ENCODE measurements around the gene RNF186. TPM values are rescaled to one million over a fixed set of nuclear protein-coding genes. Genes with fewer than 3 reads are reported as not detected.

Gene RNF186
- total RNA-seq, 1 donor from 2014 or later, result not detected

DNA sequence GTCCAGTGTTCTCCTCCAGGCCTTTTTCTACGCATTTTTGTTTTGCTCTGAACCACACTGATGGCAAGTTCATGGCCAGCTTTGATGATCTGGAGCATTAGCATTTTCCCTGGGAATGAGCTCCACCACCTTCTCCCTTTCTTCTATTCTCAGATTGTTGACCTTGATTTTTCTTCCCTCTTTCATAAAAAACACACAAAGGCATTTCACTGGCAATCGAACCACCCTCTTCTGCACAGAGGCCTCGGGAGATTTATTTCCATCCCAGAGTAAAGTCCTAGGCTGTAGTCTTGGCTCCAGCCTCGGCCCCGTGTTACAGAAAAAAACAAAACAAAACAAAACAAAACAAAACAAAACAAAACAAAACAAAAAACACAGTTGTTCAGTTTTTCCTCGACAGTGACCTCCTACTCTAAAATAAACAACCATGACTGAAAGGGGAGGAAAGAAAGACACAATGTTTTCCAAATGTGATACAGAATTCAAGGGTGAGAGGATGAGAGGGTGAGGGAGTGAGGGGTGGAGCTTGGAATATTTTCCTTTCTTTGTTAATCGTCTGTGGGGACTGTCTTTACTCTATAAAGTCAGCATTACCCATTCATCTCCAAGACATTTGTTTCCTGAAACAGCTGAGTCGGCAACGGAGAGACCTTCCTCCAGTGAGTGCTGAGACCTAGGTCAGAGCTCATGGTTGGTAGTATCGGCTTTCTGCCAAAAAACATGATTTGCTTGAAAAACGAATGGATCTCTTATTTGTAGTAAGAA, 29.8 kb upstream of the RNF186 start:
- no peak overlapping the region for H3K27ac Mint-ChIP-seq (ENCODE audit: unreplicated experiment)
- no peaks in the 10 kb centered on the region for H3K27me3 Mint-ChIP-seq (ENCODE audit: unreplicated experiment)
- no peaks in the 10 kb centered on the region for H3K36me3 Mint-ChIP-seq (ENCODE audit: low read depth, unreplicated experiment)
- TF ChIP-seq, protein P1, sequence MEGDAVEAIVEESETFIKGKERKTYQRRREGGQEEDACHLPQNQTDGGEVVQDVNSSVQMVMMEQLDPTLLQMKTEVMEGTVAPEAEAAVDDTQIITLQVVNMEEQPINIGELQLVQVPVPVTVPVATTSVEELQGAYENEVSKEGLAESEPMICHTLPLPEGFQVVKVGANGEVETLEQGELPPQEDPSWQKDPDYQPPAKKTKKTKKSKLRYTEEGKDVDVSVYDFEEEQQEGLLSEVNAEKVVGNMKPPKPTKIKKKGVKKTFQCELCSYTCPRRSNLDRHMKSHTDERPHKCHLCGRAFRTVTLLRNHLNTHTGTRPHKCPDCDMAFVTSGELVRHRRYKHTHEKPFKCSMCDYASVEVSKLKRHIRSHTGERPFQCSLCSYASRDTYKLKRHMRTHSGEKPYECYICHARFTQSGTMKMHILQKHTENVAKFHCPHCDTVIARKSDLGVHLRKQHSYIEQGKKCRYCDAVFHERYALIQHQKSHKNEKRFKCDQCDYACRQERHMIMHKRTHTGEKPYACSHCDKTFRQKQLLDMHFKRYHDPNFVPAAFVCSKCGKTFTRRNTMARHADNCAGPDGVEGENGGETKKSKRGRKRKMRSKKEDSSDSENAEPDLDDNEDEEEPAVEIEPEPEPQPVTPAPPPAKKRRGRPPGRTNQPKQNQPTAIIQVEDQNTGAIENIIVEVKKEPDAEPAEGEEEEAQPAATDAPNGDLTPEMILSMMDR (IDR thresholded peaks at IDR 0.05; ENCODE audit: unreplicated experiment), result no peak
- H3K4me3 Mint-ChIP-seq (ENCODE audit: unreplicated experiment), result no peak overlapping the region
- peaks cover 7% of the 10 kb centered on the region for H3K4me1 Mint-ChIP-seq (ENCODE audit: unreplicated experiment)
- no peaks in the 10 kb centered on the region for H3K9me3 Mint-ChIP-seq (ENCODE audit: unreplicated experiment)
- DNase-seq (ENCODE audit: low spot score), result no peak

DNA sequence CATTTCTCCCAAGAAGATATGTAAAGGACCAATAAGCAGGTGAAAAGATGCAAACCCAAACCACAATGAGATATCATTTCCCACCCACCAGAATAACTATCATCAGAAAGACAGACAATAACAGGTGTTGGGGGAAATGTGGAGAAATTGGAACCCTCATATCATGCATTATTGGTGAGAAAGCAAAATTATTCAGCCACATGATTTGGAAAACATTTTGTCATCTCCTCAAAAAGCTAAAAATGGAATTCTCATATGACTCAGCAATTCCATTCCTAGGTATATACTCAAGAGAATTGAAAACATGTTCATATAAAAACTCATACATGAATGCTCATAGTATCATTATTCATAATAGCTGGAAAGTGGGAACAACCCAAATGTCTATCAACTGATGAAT, 25.1 kb upstream of the RNF186 start:
- Mint-ChIP-seq H3K9me3 (ENCODE audit: unreplicated experiment) (no peaks in the 10 kb centered on the region), H3K27me3 (ENCODE audit: unreplicated experiment) (no peaks in the 10 kb centered on the region), H3K4me1 (ENCODE audit: unreplicated experiment) (peaks cover 6% of the 10 kb centered on the region), H3K4me3 (ENCODE audit: unreplicated experiment) (no peak overlapping the region), H3K27ac (ENCODE audit: unreplicated experiment) (no peak overlapping the region), H3K36me3 (ENCODE audit: low read depth, unreplicated experiment) (no peaks in the 10 kb centered on the region)
- TF ChIP-seq, protein P1 (IDR thresholded peaks at IDR 0.05; ENCODE audit: unreplicated experiment), result no peak
- DNase-seq (ENCODE audit: low spot score), result no peak

DNA sequence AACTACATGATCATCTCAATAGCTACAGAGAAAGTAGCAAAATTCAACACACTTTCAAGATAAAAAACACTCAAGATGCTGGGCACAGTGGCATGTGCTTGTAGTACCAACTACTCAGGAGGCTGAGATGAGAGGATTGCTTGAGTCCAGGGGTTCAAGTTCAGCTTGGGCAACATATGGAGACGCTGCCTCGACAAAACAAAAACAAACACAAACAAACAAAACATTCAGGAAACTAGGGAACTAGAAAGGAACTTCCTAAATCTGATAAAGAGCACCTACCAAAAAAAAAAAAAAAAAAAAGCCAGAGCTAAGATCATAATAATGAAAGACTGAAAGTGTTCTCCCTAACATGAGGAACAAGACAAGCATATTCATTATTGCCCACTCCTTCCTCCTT, 22.8 kb upstream of the RNF186 start:
- no peaks in the 10 kb centered on the region for H3K4me1 Mint-ChIP-seq (ENCODE audit: unreplicated experiment)
- DNase-seq (ENCODE audit: low spot score), result no peak
- no peak overlapping the region for H3K27ac Mint-ChIP-seq (ENCODE audit: unreplicated experiment)
- H3K27me3 Mint-ChIP-seq (ENCODE audit: unreplicated experiment), result peaks cover 2% of the 10 kb centered on the region
- H3K9me3 Mint-ChIP-seq (ENCODE audit: unreplicated experiment), result no peaks in the 10 kb centered on the region
- no peak overlapping the region for H3K4me3 Mint-ChIP-seq (ENCODE audit: unreplicated experiment)
- TF ChIP-seq, protein P1 (IDR thresholded peaks at IDR 0.05; ENCODE audit: unreplicated experiment), result no peak
- no peaks in the 10 kb centered on the region for H3K36me3 Mint-ChIP-seq (ENCODE audit: low read depth, unreplicated experiment)

DNA sequence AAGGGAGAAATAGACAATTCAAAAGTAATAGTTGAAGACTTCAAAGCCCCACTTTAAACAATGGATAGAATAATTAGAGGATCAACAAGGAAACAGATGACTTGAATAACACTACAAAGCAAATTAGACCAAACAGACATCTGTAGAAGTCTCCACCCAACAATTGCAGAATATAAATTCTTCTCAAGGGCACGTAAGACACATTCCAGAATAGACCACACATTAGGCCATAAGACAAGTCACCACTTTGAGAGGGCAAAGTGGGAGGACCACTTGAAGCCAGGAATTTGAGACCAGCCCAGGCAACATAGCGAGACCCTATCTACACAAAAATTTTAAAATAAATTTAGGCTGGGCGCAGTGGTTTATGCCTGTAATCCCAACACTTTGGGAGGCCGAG, 20.5 kb upstream of the RNF186 start:
- TF ChIP-seq, protein P1 (IDR thresholded peaks at IDR 0.05; ENCODE audit: unreplicated experiment), result no peak
- H3K4me1 Mint-ChIP-seq (ENCODE audit: unreplicated experiment), result no peaks in the 10 kb centered on the region

DNA sequence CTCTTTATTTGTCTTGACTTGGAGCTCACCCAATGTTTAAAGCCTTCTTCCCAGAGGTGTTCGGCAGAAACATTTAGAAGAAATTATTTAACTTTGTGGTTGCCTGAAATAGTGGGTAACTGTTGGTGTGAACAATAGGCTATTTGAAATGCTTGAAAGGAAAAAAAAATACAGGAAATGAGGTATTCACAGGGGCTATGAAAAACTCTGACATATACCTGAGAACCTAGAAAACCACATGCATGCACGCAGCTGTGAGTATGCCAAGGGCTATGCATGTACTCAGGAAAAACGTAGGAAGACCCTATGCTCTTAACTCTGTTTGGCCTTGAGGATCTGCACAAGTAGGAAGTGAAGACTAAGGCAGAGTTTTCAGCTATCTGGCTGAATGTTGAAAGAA, 16.4 kb upstream of the RNF186 start:
- DNase-seq (ENCODE audit: low spot score), result no peak
- TF ChIP-seq, protein P1 (IDR thresholded peaks at IDR 0.05; ENCODE audit: unreplicated experiment), result no peak
- Mint-ChIP-seq H3K27me3 (ENCODE audit: unreplicated experiment) (peaks cover 2% of the 10 kb centered on the region), H3K9me3 (ENCODE audit: unreplicated experiment) (no peaks in the 10 kb centered on the region), H3K27ac (ENCODE audit: unreplicated experiment) (no peak overlapping the region), H3K4me1 (ENCODE audit: unreplicated experiment) (no peaks in the 10 kb centered on the region), H3K36me3 (ENCODE audit: low read depth, unreplicated experiment) (no peaks in the 10 kb centered on the region), H3K4me3 (ENCODE audit: unreplicated experiment) (no peak overlapping the region)

More for the DNA sequence above, 20.5 kb upstream of the RNF186 start:
- Mint-ChIP-seq H3K36me3 (ENCODE audit: low read depth, unreplicated experiment) (no peaks in the 10 kb centered on the region), H3K27me3 (ENCODE audit: unreplicated experiment) (peaks cover 2% of the 10 kb centered on the region), H3K9me3 (ENCODE audit: unreplicated experiment) (no peaks in the 10 kb centered on the region), H3K4me3 (ENCODE audit: unreplicated experiment) (no peak overlapping the region), H3K27ac (ENCODE audit: unreplicated experiment) (no peak overlapping the region)
- DNase-seq (ENCODE audit: low spot score), result no peak

All from endothelial cell (in vitro differentiated cells).